ENCODE data around the gene PARN. TPM values are rescaled to one million over a fixed set of nuclear protein-coding genes. Genes with fewer than 3 reads are reported as not detected.
A peak's percentile ranks its signal among the peaks of the same experiment; 100 is the strongest.
"Not testable (repeated sequence)": the region's sequence is repeated elsewhere in the genome, so short reads cannot be mapped to it uniquely, and the experiment has no call there.

The PARN gene
- total RNA-seq, 1 experiment from 2014 or later, result 37.7 TPM

GRCh38 chr16:14445937-14446715, 183.9 kb downstream of the PARN start:
- Mint-ChIP-seq H3K36me3 (no peaks in the 10 kb centered on the region; the same call in 1 of the 2 replicates), H3K27ac (peak overlapping the region; percentile 21; the same call in 1 of the 2 replicates), H3K4me1 (peaks cover 20% of the 10 kb centered on the region), H3K4me3 (no peak overlapping the region), H3K9me3 (no peaks in the 10 kb centered on the region), H3K27me3 (ENCODE audit: low read depth) (no peaks in the 10 kb centered on the region)
- CTCF ChIA-PET, result interaction anchor here (0.6 to 1.0 kb wide), 2 partner anchors 26 to 83 kb away, joined by 3 to 4 read pairs; no protein-coding TSS in a partner anchor
- no peak for TF ChIP-seq CREM (CRISPR knock-in tag; IDR thresholded peaks at IDR 0.05)
- no peak for TF ChIP-seq ZNF121 (CRISPR knock-in tag; IDR thresholded peaks at IDR 0.05)
- TF ChIP-seq JUN (CRISPR knock-in tag; IDR thresholded peaks at IDR 0.05), result no peak
- no peak for TF ChIP-seq NFE2L1 (CRISPR knock-in tag; IDR thresholded peaks at IDR 0.05)
- no peak for TF ChIP-seq TEAD1 (CRISPR knock-in tag; IDR thresholded peaks at IDR 0.05)
- TF ChIP-seq, protein P1, sequence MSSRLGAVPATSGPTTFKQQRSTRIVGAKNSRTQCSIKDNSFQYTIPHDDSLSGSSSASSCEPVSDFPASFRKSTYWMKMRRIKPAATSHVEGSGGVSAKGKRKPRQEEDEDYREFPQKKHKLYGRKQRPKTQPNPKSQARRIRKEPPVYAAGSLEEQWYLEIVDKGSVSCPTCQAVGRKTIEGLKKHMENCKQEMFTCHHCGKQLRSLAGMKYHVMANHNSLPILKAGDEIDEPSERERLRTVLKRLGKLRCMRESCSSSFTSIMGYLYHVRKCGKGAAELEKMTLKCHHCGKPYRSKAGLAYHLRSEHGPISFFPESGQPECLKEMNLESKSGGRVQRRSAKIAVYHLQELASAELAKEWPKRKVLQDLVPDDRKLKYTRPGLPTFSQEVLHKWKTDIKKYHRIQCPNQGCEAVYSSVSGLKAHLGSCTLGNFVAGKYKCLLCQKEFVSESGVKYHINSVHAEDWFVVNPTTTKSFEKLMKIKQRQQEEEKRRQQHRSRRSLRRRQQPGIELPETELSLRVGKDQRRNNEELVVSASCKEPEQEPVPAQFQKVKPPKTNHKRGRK (CRISPR knock-in tag; IDR thresholded peaks at IDR 0.05; ENCODE audit: borderline replicate concordance), result no peak
- TF ChIP-seq ATF1 (CRISPR knock-in tag; IDR thresholded peaks at IDR 0.05), result no peak
- no peak for TF ChIP-seq ZNF281 (CRISPR knock-in tag; IDR thresholded peaks at IDR 0.05)
- TF ChIP-seq, protein P2, sequence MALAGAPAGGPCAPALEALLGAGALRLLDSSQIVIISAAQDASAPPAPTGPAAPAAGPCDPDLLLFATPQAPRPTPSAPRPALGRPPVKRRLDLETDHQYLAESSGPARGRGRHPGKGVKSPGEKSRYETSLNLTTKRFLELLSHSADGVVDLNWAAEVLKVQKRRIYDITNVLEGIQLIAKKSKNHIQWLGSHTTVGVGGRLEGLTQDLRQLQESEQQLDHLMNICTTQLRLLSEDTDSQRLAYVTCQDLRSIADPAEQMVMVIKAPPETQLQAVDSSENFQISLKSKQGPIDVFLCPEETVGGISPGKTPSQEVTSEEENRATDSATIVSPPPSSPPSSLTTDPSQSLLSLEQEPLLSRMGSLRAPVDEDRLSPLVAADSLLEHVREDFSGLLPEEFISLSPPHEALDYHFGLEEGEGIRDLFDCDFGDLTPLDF (CRISPR knock-in tag; IDR thresholded peaks at IDR 0.05), result no peak
- no peak for TF ChIP-seq ZNF416 (CRISPR knock-in tag; IDR thresholded peaks at IDR 0.05)
- no peak for ATAC-seq
- POLR2A ChIA-PET, result no interaction called here
- DNase-seq (ENCODE audit: low spot score), result no peak

DNA sequence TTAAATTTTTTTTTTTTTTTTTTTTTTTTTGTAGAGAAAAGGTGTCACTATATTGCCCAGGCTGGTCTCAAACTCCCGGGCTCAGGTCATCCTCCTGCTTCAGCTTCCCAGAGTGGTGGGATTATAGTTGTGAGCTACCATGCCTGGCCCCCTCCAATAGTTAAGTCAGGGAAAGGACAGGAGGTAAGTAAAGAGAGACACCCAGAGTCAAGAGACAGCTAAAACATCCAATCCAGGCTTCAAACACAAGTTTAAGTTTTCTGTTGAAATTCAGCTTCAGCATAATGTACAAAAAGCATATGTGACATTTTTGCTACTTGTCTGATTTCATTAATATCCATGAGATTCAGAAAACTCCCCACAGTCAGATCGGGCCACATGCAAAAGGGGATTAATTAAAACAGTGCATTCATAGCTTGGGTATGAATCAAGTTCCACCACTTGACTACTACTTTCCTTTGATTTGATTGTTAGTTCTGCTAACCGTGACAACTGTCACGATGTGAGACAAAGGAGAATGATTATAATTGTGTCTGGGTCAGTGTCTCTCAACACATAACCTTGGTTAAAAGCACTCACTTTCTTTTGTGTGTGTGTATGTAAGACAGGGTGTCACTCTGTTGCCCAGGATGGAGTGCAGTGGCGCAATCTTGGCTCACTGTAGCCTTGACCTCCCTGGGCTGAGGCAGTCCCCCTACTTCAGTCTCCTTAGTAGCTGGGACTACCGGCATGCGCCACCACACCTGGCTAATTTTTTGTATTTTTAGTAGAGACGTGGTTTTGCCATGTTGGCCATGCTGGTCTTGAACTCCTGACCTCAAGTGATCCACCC, 184.9 kb downstream of the PARN start:
- no peak for ATAC-seq
- Mint-ChIP-seq H3K9me3 (no peaks in the 10 kb centered on the region), H3K27me3 (ENCODE audit: low read depth) (no peaks in the 10 kb centered on the region), H3K36me3 (no peaks in the 10 kb centered on the region; the same call in 1 of the 2 replicates), H3K4me1 (peaks cover 20% of the 10 kb centered on the region), H3K27ac (no peak overlapping the region; the same call in 1 of the 2 replicates), H3K4me3 (no peak overlapping the region)
- no peak for DNase-seq (ENCODE audit: low spot score)
- TF ChIP-seq ATF3 (CRISPR knock-in tag; conservative IDR thresholded peaks at IDR 0.05) (no peak), ZNF263 (CRISPR knock-in tag; IDR thresholded peaks at IDR 0.05; ENCODE audit: low read depth) (no peak), TP53 (CRISPR knock-in tag; IDR thresholded peaks at IDR 0.05) (no peak), RELA (CRISPR knock-in tag; IDR thresholded peaks at IDR 0.05; ENCODE audit: borderline replicate concordance) (no peak), CBFB (CRISPR knock-in tag; IDR thresholded peaks at IDR 0.05; ENCODE audit: low read depth) (no peak), ZNF396 (CRISPR knock-in tag; IDR thresholded peaks at IDR 0.05; ENCODE audit: borderline replicate concordance) (no peak)
- TF ChIP-seq, protein P3, sequence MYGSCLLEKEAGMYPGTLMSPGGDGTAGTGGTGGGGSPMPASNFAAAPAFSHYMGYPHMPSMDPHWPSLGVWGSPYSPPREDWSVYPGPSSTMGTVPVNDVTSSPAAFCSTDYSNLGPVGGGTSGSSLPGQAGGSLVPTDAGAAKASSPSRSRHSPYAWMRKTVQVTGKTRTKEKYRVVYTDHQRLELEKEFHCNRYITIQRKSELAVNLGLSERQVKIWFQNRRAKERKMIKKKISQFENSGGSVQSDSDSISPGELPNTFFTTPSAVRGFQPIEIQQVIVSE (CRISPR knock-in tag; IDR thresholded peaks at IDR 0.05; ENCODE audit: borderline replicate concordance), result no peak
- ChIA-PET CTCF (interaction anchor here (0.7 to 1.1 kb wide), 6 partner anchors 40 to 1534 kb away, joined by 3 to 7 read pairs (median 4); no protein-coding TSS in a partner anchor), POLR2A (interaction anchor here (0.6 kb wide), 1 partner anchor 187 kb away, joined by 4 read pairs; no protein-coding TSS in a partner anchor)

DNA sequence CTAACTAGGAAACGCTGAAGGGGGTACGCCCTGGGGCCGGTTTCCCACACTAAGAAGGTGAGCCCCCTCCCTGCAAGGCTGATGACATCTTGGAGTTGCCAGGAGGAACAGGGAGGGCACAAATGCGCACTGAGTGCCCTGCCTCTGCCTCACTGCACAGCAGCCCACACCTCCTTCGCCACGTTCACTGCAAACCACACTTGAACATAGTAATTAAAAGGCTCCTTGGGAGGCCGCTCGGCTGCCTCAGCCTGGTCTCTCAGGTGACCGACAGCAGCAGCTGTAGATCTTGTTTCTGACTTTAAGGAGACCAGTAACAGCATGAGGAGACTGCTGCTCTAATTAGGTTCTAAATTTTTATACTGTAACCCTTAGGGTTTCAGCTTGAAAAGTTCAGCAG, 188.5 kb downstream of the PARN start:
- H3K9me3 Mint-ChIP-seq; H3K27ac Mint-ChIP-seq; POLR2A ChIA-PET; ATAC-seq; H3K4me3 Mint-ChIP-seq; CTCF ChIA-PET; DNase-seq (ENCODE audit: low spot score); H3K27me3 Mint-ChIP-seq (ENCODE audit: low read depth); H3K36me3 Mint-ChIP-seq: not testable (repeated sequence)
- H3K4me1 Mint-ChIP-seq, result peaks cover 14% of the 10 kb centered on the region

Data from WTC11 (cell line).